Activated naive CD8-positive, alpha-beta T cell treated with anti-CD3 and anti-CD28 coated beads, Interleukin-2, amount 10 ng/mL, durations not matched to agents 7 days and 5 days (primary cell): Measurements from ENCODE around the gene HSPB6. TPM values are rescaled to one million over a fixed set of nuclear protein-coding genes. Genes with fewer than 3 reads are reported as not detected.
A peak's percentile ranks its signal among the peaks of the same experiment; 100 is the strongest.
"Not testable (repeated sequence)": the region's sequence is repeated elsewhere in the genome, so short reads cannot be mapped to it uniquely, and the experiment has no call there.

Source experiments
- ATAC-seq: fragments of 150-1000 bp; cut with Tn5 transposase; one replicate; pipeline ENCODE4 v1.10.0; 2021; ENCODE audit warnings: low read depth, moderate library complexity
- POLR2A ChIA-PET: fragments of 350-600 bp; sonication (Branson Sonifier 250); formaldehyde crosslinking; loops from one replicate; lab custom pipeline; 2021; ENCODE audit warnings: antibody characterized with exemption; lab: Charles Lee
- DNase-seq: peaks from one replicate; pipeline ENCODE4 v3.0.0; 2021
- H3K27ac Mint-ChIP-seq: one replicate; pipeline ENCODE4 v1.8.0; 2022; ENCODE audit warnings: mild to moderate bottlenecking, mixed read lengths
- H3K27me3 Mint-ChIP-seq: one replicate; pipeline ENCODE4 v1.8.0; 2022; ENCODE audit warnings: mild to moderate bottlenecking, moderate library complexity, mixed read lengths
- H3K36me3 Mint-ChIP-seq: one replicate; pipeline ENCODE4 v1.8.0; 2021; ENCODE audit warnings: mild to moderate bottlenecking, mixed read lengths
- H3K4me1 Mint-ChIP-seq: one replicate; pipeline ENCODE4 v1.8.0; 2021; ENCODE audit warnings: mixed read lengths
- H3K4me3 Mint-ChIP-seq: one replicate; pipeline ENCODE4 v1.8.0; 2022; ENCODE audit warnings: mild to moderate bottlenecking, moderate library complexity, mixed read lengths
- H3K9me3 Mint-ChIP-seq: one replicate; pipeline ENCODE4 v1.8.0; 2021; ENCODE audit warnings: mixed read lengths
- total RNA-seq, 2 experiments: library from RNA; stranded (reverse); gene quantifications; one replicate each; pipeline ENCODE4 v1.2.3, GENCODE V29; 2021

HSPB6 gene, protein sequence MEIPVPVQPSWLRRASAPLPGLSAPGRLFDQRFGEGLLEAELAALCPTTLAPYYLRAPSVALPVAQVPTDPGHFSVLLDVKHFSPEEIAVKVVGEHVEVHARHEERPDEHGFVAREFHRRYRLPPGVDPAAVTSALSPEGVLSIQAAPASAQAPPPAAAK
- under 1 TPM in 1 of 2 experiments, not detected in 1; 0.36 TPM for total RNA-seq

DNA sequence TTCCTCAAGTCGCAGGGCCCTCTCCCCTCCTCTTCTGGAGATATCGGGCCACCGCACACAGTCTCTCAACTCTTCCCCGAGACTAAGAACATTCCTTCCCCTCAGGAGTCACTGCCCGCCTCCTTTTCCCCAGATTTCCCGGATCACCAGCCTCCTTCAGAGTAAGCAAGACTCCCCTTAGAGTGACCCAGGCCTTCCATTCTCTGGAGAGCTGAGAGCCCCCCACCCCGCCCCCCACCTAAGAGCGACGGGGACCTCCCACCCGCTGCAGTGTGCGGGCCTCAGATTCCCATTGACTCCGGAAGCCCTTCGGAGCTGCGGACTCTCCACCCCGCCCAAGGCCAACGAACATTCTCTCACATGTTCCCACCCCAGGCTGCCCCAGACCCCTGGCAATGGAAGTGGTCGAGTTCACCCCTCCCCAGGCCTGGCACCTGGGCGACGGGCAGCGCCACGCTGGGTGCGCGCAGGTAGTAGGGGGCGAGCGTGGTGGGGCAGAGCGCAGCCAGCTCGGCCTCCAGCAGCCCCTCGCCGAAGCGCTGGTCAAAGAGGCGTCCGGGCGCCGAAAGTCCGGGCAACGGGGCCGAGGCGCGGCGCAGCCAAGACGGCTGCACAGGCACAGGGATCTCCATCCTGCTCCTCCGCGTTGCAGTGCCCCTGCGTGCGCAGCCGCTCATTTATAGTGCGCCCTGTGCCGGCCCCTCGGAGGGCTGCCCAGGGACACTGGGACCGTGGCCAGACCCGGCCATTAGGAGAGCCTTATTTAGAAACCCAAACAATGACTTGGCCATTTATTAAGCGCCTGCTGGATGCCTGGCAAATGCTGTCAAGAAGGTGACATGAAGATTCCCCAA is at the start of gene HSPB6:
HSPB6 (minus strand) TSS at position 653 of the 854 bp plus-strand sequence; CDS start at position 632, 21 bp downstream.
- peak within 1 kb of the TSS; percentile 93 for H3K27ac Mint-ChIP-seq
- H3K9me3 Mint-ChIP-seq, result no peaks in the 10 kb centered on the region
- ATAC-seq, result no peak
- H3K27me3 Mint-ChIP-seq, result peaks cover 3% of the 10 kb centered on the region
- DNase-seq, result no peak
- POLR2A ChIA-PET, result interaction anchor here (0.9 to 2.9 kb wide), 7 partner anchors 8 to 112 kb away, joined by 3 to 21 read pairs (median 9); partner anchors contain the start of genes IGFLR1, LIN37, PSENEN and U2AF1L4
- H3K4me3 Mint-ChIP-seq, result peak within 1 kb of the TSS; percentile 90
- H3K4me1 Mint-ChIP-seq, result peaks cover 20% of the 10 kb centered on the region
- peaks cover 21% of the 10 kb centered on the region for H3K36me3 Mint-ChIP-seq

DNA sequence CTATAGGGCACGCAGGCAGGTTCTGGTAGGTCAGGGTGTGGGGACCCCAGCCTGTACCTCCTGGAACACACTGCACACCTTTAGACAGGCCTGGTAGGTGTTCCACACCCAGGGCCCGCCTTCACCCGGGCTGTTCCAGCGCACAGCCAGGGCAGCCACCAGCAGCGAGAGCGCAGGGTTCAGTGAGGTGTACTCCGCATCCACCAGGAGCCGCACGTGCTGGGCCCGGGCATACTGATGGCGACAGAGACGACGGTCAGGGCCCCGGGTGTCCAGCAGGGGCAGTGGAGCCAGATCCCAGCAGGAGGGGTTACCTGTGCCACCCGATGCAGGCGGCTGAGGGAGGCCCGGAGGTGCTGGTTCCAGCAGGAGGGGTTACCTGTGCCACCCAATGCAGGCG is 49.8 kb upstream of the HSPB6 start:
- Mint-ChIP-seq H3K27ac (no peak overlapping the region), H3K27me3 (peaks cover 13% of the 10 kb centered on the region), H3K36me3 (no peaks in the 10 kb centered on the region), H3K4me3 (no peak overlapping the region), H3K4me1 (peaks cover 9% of the 10 kb centered on the region), H3K9me3 (no peaks in the 10 kb centered on the region)
- DNase-seq (no peak), ATAC-seq (no peak)
- POLR2A ChIA-PET, result no interaction called here

DNA sequence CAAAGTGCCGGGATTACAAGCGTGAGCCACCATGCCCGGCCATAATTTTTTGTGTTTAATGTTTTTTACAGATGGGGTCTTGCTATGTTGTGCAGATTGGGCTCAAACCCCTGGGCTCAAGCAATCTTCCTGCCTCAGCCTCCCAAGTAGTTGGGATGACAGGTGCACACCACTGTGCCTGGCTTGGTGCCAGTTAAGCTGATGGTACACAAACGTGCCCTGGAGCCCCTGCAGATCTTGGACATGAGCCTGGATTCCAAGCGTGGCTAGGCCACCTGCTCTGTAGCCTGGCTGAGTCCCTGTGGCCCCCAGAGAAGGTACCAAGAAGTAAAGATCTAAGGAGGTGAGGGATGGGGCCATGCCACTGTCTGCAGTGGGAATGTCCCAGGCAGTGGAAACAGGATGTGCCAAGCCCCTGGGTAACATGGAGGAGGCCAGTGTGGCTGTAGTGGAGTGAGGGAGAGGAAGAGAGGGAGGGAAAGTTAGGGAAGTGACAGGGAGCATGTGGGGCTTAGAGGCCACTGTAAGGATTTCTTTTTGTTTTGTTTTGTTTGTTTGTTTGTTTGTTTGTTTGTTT is 48.8 kb upstream of the HSPB6 start:
- Mint-ChIP-seq H3K9me3 (no peaks in the 10 kb centered on the region), H3K4me1 (peaks cover 9% of the 10 kb centered on the region), H3K27ac (no peak overlapping the region), H3K36me3 (no peaks in the 10 kb centered on the region), H3K27me3 (peaks cover 8% of the 10 kb centered on the region), H3K4me3 (no peak overlapping the region)
- POLR2A ChIA-PET, result no interaction called here
- DNase-seq (no peak), ATAC-seq (no peak)

DNA sequence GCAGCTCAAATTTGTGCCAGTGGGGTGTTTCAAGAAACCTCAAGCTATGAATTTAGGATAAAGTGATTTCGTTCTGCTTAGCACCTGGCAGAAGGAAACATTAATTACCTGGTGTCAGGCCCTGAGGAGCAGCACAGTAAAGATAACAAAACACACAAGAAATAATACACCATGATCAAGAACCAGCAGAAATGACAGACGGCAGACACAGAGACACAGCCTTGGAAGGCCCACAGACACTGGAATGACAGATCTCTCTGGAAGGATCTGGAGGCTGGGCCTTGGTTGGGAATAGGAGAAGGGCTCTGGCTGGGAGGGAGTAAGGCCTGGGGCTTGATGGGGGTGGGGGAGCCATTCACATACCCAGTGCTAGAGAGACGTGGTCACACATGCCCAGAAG is 45.0 kb upstream of the HSPB6 start:
- Mint-ChIP-seq H3K36me3 (no peaks in the 10 kb centered on the region), H3K4me1 (peaks cover 14% of the 10 kb centered on the region), H3K9me3 (no peaks in the 10 kb centered on the region), H3K27me3 (peaks cover 24% of the 10 kb centered on the region), H3K4me3 (no peak overlapping the region), H3K27ac (no peak overlapping the region)
- ATAC-seq (no peak), DNase-seq (no peak)
- POLR2A ChIA-PET, result no interaction called here

DNA sequence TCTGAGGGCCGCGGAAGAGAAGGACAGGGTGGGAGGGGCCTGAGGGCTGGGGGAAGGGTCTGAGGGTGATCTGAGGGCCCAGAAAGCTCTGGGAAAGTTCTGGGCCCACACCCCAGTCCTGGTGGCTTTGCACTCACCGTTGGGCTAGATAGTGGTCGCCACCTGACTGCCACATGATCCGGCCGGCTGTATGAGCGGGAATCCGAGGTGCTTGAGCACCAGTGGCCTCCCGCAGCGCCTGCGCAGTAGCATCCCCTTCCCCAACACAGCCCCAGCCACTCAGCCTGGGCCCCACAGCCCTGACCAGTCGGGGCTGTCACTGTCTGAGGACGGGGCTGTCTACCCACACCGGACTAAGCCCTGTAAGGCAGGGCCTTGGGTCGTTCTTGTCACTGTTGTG is 40.8 kb upstream of the HSPB6 start:
- Mint-ChIP-seq H3K4me3 (no peak overlapping the region), H3K4me1 (peaks cover 6% of the 10 kb centered on the region), H3K9me3 (no peaks in the 10 kb centered on the region), H3K27me3 (peaks cover 40% of the 10 kb centered on the region), H3K36me3 (no peaks in the 10 kb centered on the region), H3K27ac (no peak overlapping the region)
- POLR2A ChIA-PET, result interaction anchor here (0.5 kb wide), 1 partner anchor 92 kb away, joined by 3 read pairs; no protein-coding TSS in a partner anchor
- DNase-seq (no peak), ATAC-seq (peak; percentile 36)

DNA sequence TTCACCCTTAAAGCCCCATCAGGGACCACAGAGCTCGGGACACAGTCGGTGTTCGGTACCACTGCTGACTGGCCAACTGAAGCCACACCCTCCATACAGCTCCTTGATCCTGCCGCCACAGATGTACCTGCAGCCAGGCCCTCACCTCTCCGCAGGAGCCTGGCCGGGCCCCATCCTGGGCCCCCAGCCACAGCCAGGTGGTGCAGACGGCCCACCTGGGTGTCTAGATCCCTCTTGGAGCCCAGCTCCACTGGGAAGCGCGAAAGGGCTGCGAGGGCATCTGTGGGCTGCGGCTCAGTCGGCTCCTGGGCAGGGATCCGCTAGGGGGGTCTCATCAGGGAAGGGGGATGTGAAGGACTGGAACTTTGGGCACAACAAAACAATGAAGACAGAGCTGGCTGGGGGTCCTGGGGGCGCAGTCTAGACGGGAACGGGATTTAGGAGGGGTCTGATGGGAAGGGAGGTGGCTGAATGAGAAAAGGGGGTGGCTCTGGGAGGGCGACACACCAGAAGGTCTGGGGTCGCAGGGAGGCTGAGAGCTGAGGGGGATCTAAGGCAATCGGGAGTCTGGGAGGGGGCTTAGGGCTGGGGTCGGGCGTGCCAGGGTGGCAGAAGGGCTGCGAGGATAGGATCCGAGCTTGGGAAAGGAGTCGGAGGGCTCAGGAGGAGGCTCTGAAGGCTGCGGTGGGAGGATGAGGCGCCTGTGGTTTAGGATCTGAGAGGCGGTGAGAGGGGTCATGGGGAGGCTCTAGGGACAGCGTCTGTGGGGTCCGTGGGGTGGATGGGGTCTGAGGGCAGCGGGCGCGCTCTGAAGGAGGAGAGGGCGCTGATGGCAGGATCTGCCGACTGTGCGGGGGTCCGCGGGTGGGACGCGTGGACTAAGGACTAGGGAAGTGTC is 40.1 kb upstream of the HSPB6 start:
- Mint-ChIP-seq H3K4me1 (peaks cover 6% of the 10 kb centered on the region), H3K27me3 (peaks cover 40% of the 10 kb centered on the region), H3K9me3 (no peaks in the 10 kb centered on the region), H3K36me3 (no peaks in the 10 kb centered on the region), H3K27ac (no peak overlapping the region), H3K4me3 (no peak overlapping the region)
- DNase-seq (no peak), ATAC-seq (no peak)
- POLR2A ChIA-PET, result no interaction called here

DNA sequence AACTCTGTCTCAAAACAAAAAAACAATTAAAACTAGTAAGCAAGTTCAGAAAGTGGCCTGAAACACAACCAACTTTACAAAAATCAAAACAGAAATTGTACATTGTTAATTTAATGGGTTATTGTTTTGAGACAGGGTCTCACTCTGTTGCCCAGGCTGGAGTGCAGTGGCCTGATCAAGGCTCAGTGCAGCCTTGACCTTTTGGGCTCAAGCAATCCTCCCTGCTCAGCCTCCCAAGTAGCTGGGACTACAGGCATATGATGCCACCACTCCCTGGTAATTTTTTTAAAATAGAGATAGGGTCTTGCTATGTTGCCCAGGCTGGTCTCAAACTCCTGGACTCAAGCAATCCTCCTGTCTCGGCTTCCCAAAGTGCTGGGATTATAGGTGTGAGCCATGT is 38.7 kb upstream of the HSPB6 start:
- H3K36me3 Mint-ChIP-seq, ATAC-seq, H3K9me3 Mint-ChIP-seq, H3K27ac Mint-ChIP-seq, POLR2A ChIA-PET, H3K4me3 Mint-ChIP-seq, DNase-seq, H3K4me1 Mint-ChIP-seq: not testable (repeated sequence)
- H3K27me3 Mint-ChIP-seq, result peaks cover 40% of the 10 kb centered on the region

DNA sequence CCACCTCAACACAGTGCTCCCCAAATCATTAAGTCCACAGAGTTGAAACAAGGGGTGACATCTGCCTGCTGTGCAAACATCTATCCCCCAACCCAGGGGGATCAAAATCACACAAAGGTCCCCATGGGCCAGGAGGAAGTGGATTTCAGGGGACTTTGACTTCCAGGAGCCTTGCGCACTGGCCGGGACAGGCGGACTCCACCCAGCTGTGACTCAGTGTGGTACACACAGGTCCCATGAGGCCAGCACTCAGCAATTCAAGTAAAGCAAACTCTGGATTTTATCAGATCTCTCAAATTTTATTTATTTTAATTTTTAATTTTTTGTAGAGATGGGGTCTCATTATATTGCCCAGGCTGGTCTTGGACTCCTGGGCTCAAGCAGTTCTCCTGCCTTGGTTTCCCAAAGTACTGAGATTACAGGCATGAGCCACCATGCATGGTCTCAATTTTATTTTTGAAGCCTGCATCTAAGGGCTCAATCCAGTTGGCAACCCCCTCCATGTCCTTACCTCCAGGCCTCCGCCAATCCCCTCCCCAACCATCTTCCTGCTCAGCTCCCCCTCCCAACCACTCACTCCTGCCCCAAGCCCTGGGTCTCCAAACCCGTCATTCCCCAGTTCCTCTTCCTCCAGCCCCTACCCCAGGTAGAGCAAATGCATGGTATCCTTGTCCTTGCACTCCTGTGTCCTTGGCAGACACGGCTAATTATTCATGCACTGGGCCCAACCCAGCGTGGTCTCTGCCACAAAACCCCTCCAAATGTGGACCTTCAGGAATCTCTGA is 36.7 kb upstream of the HSPB6 start:
- POLR2A ChIA-PET, result no interaction called here
- no peak for ATAC-seq
- no peaks in the 10 kb centered on the region for H3K9me3 Mint-ChIP-seq
- no peaks in the 10 kb centered on the region for H3K36me3 Mint-ChIP-seq
- H3K4me3 Mint-ChIP-seq, result no peak overlapping the region
- no peak overlapping the region for H3K27ac Mint-ChIP-seq
- H3K27me3 Mint-ChIP-seq, result peaks cover 33% of the 10 kb centered on the region
- DNase-seq, result no peak
- H3K4me1 Mint-ChIP-seq, result peaks cover 6% of the 10 kb centered on the region

DNA sequence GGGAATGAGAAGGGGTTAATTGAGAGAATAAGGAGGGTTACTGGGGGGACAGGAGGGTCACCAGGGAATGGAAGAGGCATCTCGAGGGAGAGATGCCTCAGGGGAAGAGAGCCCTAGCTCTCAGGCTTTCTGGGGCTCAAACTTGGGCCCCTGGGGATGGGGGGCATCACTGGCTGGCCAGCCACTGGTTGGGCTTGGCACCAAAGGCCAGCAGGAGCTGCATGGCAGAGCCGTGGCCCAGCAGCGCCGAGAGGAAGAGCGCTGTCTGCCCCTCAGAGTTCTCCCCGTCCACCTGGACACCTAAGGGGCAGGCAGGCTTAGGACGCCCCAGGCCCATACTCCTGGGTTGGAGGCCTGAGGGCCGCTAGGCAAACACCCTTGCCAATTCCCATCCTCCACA is 36.1 kb upstream of the HSPB6 start:
- POLR2A ChIA-PET, result no interaction called here
- Mint-ChIP-seq H3K4me1 (peaks cover 6% of the 10 kb centered on the region), H3K4me3 (no peak overlapping the region), H3K27me3 (peaks cover 26% of the 10 kb centered on the region), H3K27ac (no peak overlapping the region), H3K9me3 (no peaks in the 10 kb centered on the region), H3K36me3 (no peaks in the 10 kb centered on the region)
- ATAC-seq (no peak), DNase-seq (no peak)

DNA sequence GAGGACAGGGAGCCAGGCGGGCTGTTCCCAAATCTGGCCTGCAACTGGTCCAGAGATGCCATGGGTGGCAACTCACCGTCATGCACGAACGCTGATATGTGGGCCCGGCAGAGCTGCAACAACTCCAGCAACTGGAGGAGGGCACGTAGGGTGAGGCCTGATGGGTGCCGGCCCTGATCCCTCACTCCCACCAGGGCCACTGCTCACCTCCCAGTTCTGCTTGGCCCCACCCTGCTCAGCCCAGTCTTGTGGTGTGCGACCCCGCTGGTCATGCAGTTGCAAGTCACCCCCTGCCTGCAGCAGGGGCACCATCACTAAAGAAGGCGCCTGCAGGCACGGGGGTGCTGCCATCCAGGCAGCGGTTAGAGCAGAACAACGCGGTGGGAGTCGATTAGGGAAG is 35.5 kb upstream of the HSPB6 start:
- POLR2A ChIA-PET, result no interaction called here
- no peak for ATAC-seq
- no peak overlapping the region for H3K27ac Mint-ChIP-seq
- no peaks in the 10 kb centered on the region for H3K36me3 Mint-ChIP-seq
- no peaks in the 10 kb centered on the region for H3K9me3 Mint-ChIP-seq
- peaks cover 21% of the 10 kb centered on the region for H3K27me3 Mint-ChIP-seq
- H3K4me1 Mint-ChIP-seq, result peaks cover 5% of the 10 kb centered on the region
- DNase-seq, result no peak
- no peak overlapping the region for H3K4me3 Mint-ChIP-seq

DNA sequence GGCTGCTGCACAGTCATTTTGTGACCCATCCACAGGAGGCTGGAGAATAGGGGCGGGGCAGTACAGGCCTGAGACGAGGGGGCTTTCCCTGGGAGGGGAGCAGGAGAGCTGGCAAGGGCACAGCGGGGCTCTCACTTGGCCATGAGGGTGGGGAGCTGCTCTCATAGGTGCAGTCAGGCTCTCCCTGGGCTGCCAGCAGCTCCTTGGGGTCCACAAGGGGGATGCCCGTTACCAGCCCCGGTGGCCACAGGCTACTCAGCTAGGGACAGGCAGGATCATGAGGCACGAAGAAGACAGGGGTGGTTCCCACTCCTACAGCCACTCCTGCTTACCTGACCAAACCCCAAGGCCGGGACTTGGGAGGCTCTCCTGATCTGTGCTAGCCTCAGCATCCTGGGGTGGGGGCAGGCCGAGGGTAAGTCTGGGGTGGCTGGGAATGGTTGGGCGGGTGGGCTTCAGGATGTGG is 35.0 kb upstream of the HSPB6 start:
- no peak overlapping the region for H3K27ac Mint-ChIP-seq
- peaks cover 16% of the 10 kb centered on the region for H3K27me3 Mint-ChIP-seq
- DNase-seq (no peak), ATAC-seq (no peak)
- H3K4me1 Mint-ChIP-seq, result peaks cover under 1% of the 10 kb centered on the region
- H3K9me3 Mint-ChIP-seq, result no peaks in the 10 kb centered on the region
- no peaks in the 10 kb centered on the region for H3K36me3 Mint-ChIP-seq
- POLR2A ChIA-PET, result no interaction called here
- H3K4me3 Mint-ChIP-seq, result no peak overlapping the region

DNA sequence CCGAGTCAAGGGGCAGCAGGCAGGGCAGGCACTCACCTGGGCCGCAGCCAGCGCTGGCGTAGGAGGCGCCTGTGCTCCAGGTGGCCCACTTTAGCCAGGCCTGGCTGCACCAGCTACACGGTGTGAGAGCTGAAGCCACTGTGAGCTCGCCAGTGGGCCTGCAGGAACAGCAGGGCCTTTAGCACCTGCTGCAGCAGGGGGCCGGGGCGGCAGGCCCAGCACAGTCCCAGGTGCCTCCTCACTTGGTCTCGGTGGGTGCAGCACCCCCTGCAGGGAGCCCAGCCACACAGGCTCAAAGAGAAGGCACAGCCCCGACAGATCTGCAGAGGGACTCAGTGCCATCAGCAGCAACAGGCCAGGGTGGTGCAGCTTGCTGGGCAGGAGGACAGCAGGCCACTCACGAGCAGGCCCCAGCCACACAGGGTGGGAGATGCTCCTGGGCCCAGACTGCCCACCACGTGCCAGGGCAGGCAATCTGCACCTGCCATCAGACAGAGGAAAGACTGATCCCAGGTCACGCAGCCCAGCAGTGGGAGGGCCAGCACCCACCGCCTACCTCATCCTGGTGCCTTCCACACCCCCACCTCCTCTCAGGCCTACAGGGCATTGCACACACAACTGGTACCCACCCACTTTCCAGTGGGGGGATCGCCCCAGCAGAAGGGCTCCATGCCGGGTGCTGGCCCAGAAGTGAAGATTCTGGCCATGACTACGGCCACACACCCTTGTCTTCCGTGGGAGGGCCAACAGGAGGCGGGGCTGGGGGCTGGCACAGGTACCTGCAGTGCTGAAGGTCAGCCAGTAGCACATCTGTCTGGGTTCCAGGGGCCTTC is 34.4 kb upstream of the HSPB6 start:
- peak; percentile 40 for ATAC-seq
- H3K27ac Mint-ChIP-seq, result no peak overlapping the region
- POLR2A ChIA-PET, result no interaction called here
- H3K9me3 Mint-ChIP-seq, result no peaks in the 10 kb centered on the region
- H3K4me3 Mint-ChIP-seq, result no peak overlapping the region
- H3K36me3 Mint-ChIP-seq, result no peaks in the 10 kb centered on the region
- H3K27me3 Mint-ChIP-seq, result peaks cover 10% of the 10 kb centered on the region
- no peaks in the 10 kb centered on the region for H3K4me1 Mint-ChIP-seq
- no peak for DNase-seq
